ENCODE measurements around the gene PLCH2. TPM values are rescaled to one million over a fixed set of nuclear protein-coding genes. Genes with fewer than 3 reads are reported as not detected.

PLCH2 gene
- total RNA-seq, 1 donor from 2014 or later = 0.92 TPM

- no peak for DNase-seq (ENCODE audit: low read depth)
- H3K4me3 ChIP-seq (ENCODE audit: low read depth, low read length) = no peak overlapping the region
- no peaks in the 10 kb centered on the region for H3K36me3 ChIP-seq (ENCODE audit: control insufficient read depth, insufficient read depth, low read length)
- no peak for TF ChIP-seq CTCF (IDR thresholded peaks at IDR 0.05; ENCODE audit: insufficient read depth, low read length, poor library complexity, severe bottlenecking)
- H3K27me3 ChIP-seq (ENCODE audit: control insufficient read depth, insufficient read depth, low read length) = peaks cover 30% of the 10 kb centered on the region
These were observed 51.9 kb downstream of the PLCH2 start for GRCh38 chr1:2528016-2528415.

- no peak for DNase-seq (ENCODE audit: low read depth)
- peaks cover 30% of the 10 kb centered on the region for H3K27me3 ChIP-seq (ENCODE audit: control insufficient read depth, insufficient read depth, low read length)
- H3K4me3 ChIP-seq (ENCODE audit: low read depth, low read length) = no peak overlapping the region
- TF ChIP-seq CTCF (IDR thresholded peaks at IDR 0.05; ENCODE audit: insufficient read depth, low read length, poor library complexity, severe bottlenecking) = no peak
- H3K36me3 ChIP-seq (ENCODE audit: control insufficient read depth, insufficient read depth, low read length) = no peaks in the 10 kb centered on the region
These were observed 52.5 kb downstream of the PLCH2 start for GRCh38 chr1:2528611-2528965.

GRCh38 chr1:2528966-2529783 is 53.1 kb downstream of the PLCH2 start:
- DNase-seq (ENCODE audit: low read depth) = no peak
- Histone ChIP-seq H3K36me3 (ENCODE audit: control insufficient read depth, insufficient read depth, low read length) (no peaks in the 10 kb centered on the region), H3K27me3 (ENCODE audit: control insufficient read depth, insufficient read depth, low read length) (peaks cover 30% of the 10 kb centered on the region), H3K4me3 (ENCODE audit: low read depth, low read length) (no peak overlapping the region)
- no peak for TF ChIP-seq CTCF (IDR thresholded peaks at IDR 0.05; ENCODE audit: insufficient read depth, low read length, poor library complexity, severe bottlenecking)

- no peak within 1 kb of the TSS for H3K4me3 ChIP-seq (ENCODE audit: low read depth, low read length)
- H3K27me3 ChIP-seq (ENCODE audit: control insufficient read depth, insufficient read depth, low read length) = peaks cover 30% of the 10 kb centered on the region
- DNase-seq (ENCODE audit: low read depth) = no peak
- no peak for TF ChIP-seq CTCF (IDR thresholded peaks at IDR 0.05; ENCODE audit: insufficient read depth, low read length, poor library complexity, severe bottlenecking)
- no peaks in the 10 kb centered on the region for H3K36me3 ChIP-seq (ENCODE audit: control insufficient read depth, insufficient read depth, low read length)
These were observed 53.9 kb downstream of the PLCH2 start, which contains the start of gene HES5 for GRCh38 chr1:2529784-2530512. TSS of gene HES5 (minus strand) at chr1:2530263. CDS start at chr1:2530164, 99 bp downstream.

- no peak for DNase-seq (ENCODE audit: low read depth)
- Histone ChIP-seq H3K36me3 (ENCODE audit: control insufficient read depth, insufficient read depth, low read length) (no peaks in the 10 kb centered on the region), H3K27me3 (ENCODE audit: control insufficient read depth, insufficient read depth, low read length) (peaks cover 30% of the 10 kb centered on the region), H3K4me3 (ENCODE audit: low read depth, low read length) (no peak overlapping the region)
- TF ChIP-seq CTCF (IDR thresholded peaks at IDR 0.05; ENCODE audit: insufficient read depth, low read length, poor library complexity, severe bottlenecking) = peak; percentile 7
These were observed 54.6 kb downstream of the PLCH2 start for GRCh38 chr1:2530513-2531361.

All from kidney epithelial cell (primary cell).